ENCODE results near the gene NPM1.

DNA sequence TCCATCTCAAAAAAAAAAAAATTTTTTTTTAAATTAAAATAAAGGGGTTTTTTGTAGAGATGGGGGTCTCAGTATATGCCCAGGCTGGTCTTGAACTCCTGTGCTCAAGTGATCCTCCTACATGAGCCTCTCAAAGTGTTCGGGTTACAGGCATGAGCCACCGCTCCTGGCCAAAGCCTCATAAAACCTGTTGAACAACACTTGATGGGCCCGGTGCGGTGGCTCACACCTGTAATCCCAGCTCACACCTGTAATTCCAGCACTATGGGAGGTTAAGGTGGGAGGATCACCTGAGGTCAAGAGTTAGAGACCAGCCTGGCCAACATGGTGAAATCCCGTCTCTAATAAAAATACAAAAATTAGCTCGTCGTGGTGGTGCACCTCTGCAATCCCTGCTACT lies 7.7 kb upstream of the NPM1 start:
- TF ChIP-seq, protein P1, sequence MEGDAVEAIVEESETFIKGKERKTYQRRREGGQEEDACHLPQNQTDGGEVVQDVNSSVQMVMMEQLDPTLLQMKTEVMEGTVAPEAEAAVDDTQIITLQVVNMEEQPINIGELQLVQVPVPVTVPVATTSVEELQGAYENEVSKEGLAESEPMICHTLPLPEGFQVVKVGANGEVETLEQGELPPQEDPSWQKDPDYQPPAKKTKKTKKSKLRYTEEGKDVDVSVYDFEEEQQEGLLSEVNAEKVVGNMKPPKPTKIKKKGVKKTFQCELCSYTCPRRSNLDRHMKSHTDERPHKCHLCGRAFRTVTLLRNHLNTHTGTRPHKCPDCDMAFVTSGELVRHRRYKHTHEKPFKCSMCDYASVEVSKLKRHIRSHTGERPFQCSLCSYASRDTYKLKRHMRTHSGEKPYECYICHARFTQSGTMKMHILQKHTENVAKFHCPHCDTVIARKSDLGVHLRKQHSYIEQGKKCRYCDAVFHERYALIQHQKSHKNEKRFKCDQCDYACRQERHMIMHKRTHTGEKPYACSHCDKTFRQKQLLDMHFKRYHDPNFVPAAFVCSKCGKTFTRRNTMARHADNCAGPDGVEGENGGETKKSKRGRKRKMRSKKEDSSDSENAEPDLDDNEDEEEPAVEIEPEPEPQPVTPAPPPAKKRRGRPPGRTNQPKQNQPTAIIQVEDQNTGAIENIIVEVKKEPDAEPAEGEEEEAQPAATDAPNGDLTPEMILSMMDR (IDR thresholded peaks at IDR 0.05) = no peak
- TF ChIP-seq POLR2AphosphoS5 (IDR thresholded peaks at IDR 0.05) (no peak), POLR2A (IDR thresholded peaks at IDR 0.05) (no peak)
